Neural cell (in vitro differentiated cells): Measurements from ENCODE around the gene SLC16A12. TPM values are rescaled to one million over a fixed set of nuclear protein-coding genes. Genes with fewer than 3 reads are reported as not detected.

Source experiments
- H2AFZ ChIP-seq: fragments of 200-600, 300-800 bp; sonication (generic), shearing (Covaris generic); 2 replicates; pipeline ENCODE4 v1.6.0; 2014; ENCODE audit warnings: low read depth, mild to moderate bottlenecking, antibody characterized with exemption, low read length, moderate library complexity
- H3F3A ChIP-seq: fragments of 200-600 bp; shearing (Covaris generic); 2 replicates; pipeline ENCODE4 v1.6.1; 2016; ENCODE audit warnings: mild to moderate bottlenecking, moderate library complexity, mixed read lengths, antibody characterized with exemption, low read length; ENCODE audit not compliant: insufficient read depth, poor library complexity, severe bottlenecking
- H3K27ac ChIP-seq: fragments of 200-600, 300-800 bp; sonication (generic), shearing (Covaris generic); 2 replicates; pipeline ENCODE4 v1.5.1; 2014; ENCODE audit warnings: mild to moderate bottlenecking, low read length, moderate library complexity
- H3K27me3 ChIP-seq: fragments of 300-800, 200-600 bp; sonication (generic), shearing (Covaris generic); 2 replicates; pipeline ENCODE4 v1.6.0; 2014; ENCODE audit warnings: mild to moderate bottlenecking, low read depth, low read length, moderate library complexity; ENCODE audit not compliant: insufficient read depth
- H3K36me3 ChIP-seq: fragments of 300-800, 200-600 bp; sonication (generic), shearing (Covaris generic); 2 replicates; pipeline ENCODE4 v1.5.1; 2014; ENCODE audit warnings: mild to moderate bottlenecking, antibody characterized with exemption, low read length, moderate library complexity; ENCODE audit not compliant: insufficient read depth
- H3K4me2 ChIP-seq: fragments of 300-800, 200-600 bp; sonication (generic), shearing (Covaris generic); 2 replicates; pipeline ENCODE4 v1.6.0; 2014; ENCODE audit warnings: mild to moderate bottlenecking, low read length
- H3K4me3 ChIP-seq: fragments of 300-800, 200-600 bp; sonication (generic), shearing (Covaris generic); 2 replicates; pipeline ENCODE4 v1.5.1; 2014; ENCODE audit warnings: mild to moderate bottlenecking, low read length, moderate library complexity
- H3K79me2 ChIP-seq: fragments of 200-600 bp; shearing (Covaris generic); replicated peaks from 2 replicates; pipeline ENCODE4 v1.6.0; 2014; ENCODE audit warnings: mild to moderate bottlenecking, low read length, moderate library complexity; ENCODE audit not compliant: insufficient read depth
- H3K9ac ChIP-seq: fragments of 300-800, 200-600 bp; sonication (generic), shearing (Covaris generic); 2 replicates; pipeline ENCODE4 v1.6.1; 2016; ENCODE audit warnings: mild to moderate bottlenecking, low read length, mixed read lengths
- H3K9me2 ChIP-seq: fragments of 200-600 bp; shearing (Covaris generic); 2 replicates; pipeline ENCODE4 v1.6.1; 2016; ENCODE audit warnings: mild to moderate bottlenecking, low read length, mixed read lengths; ENCODE audit not compliant: insufficient read depth
- H3K9me3 ChIP-seq: fragments of 200-600, 300-800 bp; sonication (generic), shearing (Covaris generic); 2 replicates; pipeline ENCODE4 v1.6.1; 2016; ENCODE audit warnings: mild to moderate bottlenecking, mixed run types, low read length, moderate library complexity, mixed read lengths
- H4K20me1 ChIP-seq: fragments of 200-600 bp; shearing (Covaris generic); 2 replicates; pipeline ENCODE4 v1.6.1; 2016; ENCODE audit warnings: mild to moderate bottlenecking, mixed run types; ENCODE audit not compliant: insufficient read depth
- EP300 ChIP-seq: fragments of 450-650 bp; conservative IDR thresholded peaks from 2 replicates; pipeline ENCODE4 v1.6.1; 2014; ENCODE audit warnings: antibody characterized with exemption, mild to moderate bottlenecking, moderate library complexity; ENCODE audit not compliant: poor library complexity, severe bottlenecking
- EZH2 ChIP-seq: fragments of 200-600, 300-800 bp; shearing (Covaris generic), sonication (generic); IDR thresholded peaks from 2 replicates; pipeline ENCODE4 v1.6.1; 2014; ENCODE audit warnings: antibody characterized with exemption, low read length, borderline replicate concordance, mild to moderate bottlenecking; ENCODE audit not compliant: insufficient read depth, poor library complexity, severe bottlenecking
- MXI1 ChIP-seq: fragments of 450-650 bp; conservative IDR thresholded peaks from 2 replicates; pipeline ENCODE4 v1.6.1; 2014; ENCODE audit warnings: antibody characterized with exemption, mild to moderate bottlenecking; ENCODE audit not compliant: poor library complexity, severe bottlenecking
- POLR2AphosphoS5 ChIP-seq: IDR thresholded peaks from 2 replicates; pipeline ENCODE4 v1.6.1; 2012
- RAD21 ChIP-seq: fragments of 450-650 bp; conservative IDR thresholded peaks from 2 replicates; pipeline ENCODE4 v1.6.1; 2014; ENCODE audit warnings: antibody characterized with exemption, mild to moderate bottlenecking, moderate library complexity
- REST ChIP-seq: IDR thresholded peaks from 2 replicates; pipeline ENCODE4 v1.6.1; 2012; ENCODE audit warnings: borderline replicate concordance
- SMC3 ChIP-seq: fragments of 450-650 bp; conservative IDR thresholded peaks from 2 replicates; pipeline ENCODE4 v1.6.1; 2014; ENCODE audit warnings: antibody characterized with exemption, mild to moderate bottlenecking, moderate library complexity; ENCODE audit not compliant: poor library complexity
- TAF1 ChIP-seq: IDR thresholded peaks from 2 replicates; pipeline ENCODE4 v1.6.1; 2012; ENCODE audit warnings: low read depth
- polyA plus RNA-seq: library from polyadenylated mRNA; depleted of rRNA; stranded (reverse); fragments of >200 nt; gene quantifications from 2 replicates; pipeline ENCODE4 v1.2.3, GENCODE V29; 2014
- TF ChIP-seq, protein P1 (sequence below): fragments of 450-650 bp; IDR thresholded peaks from 2 replicates; pipeline ENCODE4 v1.5.1; 2014; ENCODE audit warnings: antibody characterized with exemption, mild to moderate bottlenecking, moderate library complexity; ENCODE audit not compliant: poor library complexity, severe bottlenecking

SLC16A12 gene
- polyA plus RNA-seq, 1 donor from 2014 or later = 0.04 TPM

DNA sequence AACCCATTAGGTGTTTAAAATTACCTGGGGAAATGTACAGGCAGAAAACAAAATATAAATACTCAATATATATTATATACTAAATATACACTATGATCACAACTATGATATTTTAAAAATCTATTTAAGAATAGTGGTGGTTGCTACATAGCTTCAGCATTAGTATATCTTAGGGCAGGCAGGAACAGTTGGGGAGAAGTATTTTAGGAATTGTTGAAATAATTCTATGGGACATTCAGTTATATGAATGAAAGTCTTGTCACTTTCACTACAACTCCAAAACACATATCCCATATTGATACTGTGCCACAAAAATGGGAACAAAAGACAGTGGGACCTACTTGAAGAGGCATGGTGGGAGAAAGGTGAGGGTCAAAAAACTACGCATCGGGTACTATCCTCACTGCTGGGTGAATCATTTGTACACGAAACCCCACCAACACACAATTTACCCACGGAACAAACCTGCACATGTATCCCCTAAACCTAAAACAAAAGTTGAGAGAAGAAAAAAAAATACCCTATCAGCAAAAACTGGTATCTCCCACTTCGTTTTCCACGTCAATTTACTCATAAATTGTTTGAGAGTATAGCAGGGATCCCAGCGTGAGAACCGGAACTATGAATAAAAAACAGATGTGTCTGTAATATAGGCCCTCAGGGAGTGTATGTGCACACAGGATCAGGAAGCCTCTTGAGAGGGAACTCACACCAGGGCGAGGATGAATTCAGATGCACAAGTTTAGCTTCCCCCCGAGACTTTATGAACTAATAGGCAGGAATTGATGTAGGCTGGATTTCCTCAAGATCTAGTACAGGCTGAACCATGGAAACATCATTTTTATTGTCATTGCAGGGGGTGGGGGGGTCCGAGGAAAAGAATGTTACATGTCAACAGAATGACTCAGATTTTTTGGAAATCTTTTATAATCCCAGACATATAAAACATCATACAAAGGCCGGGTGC, 16.2 kb downstream of the SLC16A12 start:
- Histone ChIP-seq H3K9ac (no peak overlapping the region), H3K36me3 (no peaks in the 10 kb centered on the region), H3K4me2 (no peak overlapping the region), H3K4me3 (no peak overlapping the region), H3K27me3 (no peaks in the 10 kb centered on the region), H3K79me2 (no peaks in the 10 kb centered on the region), H3K9me3 (no peaks in the 10 kb centered on the region), H2AFZ (no peak overlapping the region), H4K20me1 (no peaks in the 10 kb centered on the region), H3K27ac (no peak overlapping the region), H3K9me2 (no peaks in the 10 kb centered on the region), H3F3A (no peaks in the 10 kb centered on the region)
- TF ChIP-seq RAD21 = no peak
- no peak for TF ChIP-seq SMC3

DNA sequence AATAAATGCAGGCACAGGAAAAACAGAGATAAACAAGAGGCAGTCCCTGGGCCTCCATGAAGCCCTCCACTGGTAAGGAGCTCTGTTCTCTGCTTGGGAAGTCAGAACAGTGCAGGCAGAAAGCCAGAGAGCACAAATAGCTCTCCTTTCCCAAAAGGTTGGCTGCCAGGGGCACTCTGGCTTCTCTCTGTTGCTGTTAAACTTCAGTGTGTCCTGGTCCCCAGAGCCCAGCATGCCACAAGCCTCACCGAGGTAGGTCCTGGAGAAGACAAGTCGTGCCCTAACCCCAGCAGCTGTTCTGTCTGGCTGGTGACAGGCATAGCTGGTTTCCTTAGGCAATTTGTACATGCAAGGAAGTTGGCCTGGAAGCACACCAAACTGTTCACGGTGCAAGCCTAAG, 17.3 kb downstream of the SLC16A12 start:
- Histone ChIP-seq H3K36me3 (no peaks in the 10 kb centered on the region), H3K9ac (no peak overlapping the region), H3K4me3 (no peak overlapping the region), H4K20me1 (no peaks in the 10 kb centered on the region), H3K27me3 (no peaks in the 10 kb centered on the region), H3K4me2 (no peak overlapping the region), H2AFZ (no peak overlapping the region), H3K27ac (no peak overlapping the region), H3K9me3 (no peaks in the 10 kb centered on the region), H3K79me2 (no peaks in the 10 kb centered on the region), H3F3A (no peaks in the 10 kb centered on the region), H3K9me2 (no peaks in the 10 kb centered on the region)
- TF ChIP-seq TAF1 = no peak
- TF ChIP-seq SMC3 = no peak
- no peak for TF ChIP-seq POLR2AphosphoS5
- no peak for TF ChIP-seq EP300
- TF ChIP-seq, protein P1, sequence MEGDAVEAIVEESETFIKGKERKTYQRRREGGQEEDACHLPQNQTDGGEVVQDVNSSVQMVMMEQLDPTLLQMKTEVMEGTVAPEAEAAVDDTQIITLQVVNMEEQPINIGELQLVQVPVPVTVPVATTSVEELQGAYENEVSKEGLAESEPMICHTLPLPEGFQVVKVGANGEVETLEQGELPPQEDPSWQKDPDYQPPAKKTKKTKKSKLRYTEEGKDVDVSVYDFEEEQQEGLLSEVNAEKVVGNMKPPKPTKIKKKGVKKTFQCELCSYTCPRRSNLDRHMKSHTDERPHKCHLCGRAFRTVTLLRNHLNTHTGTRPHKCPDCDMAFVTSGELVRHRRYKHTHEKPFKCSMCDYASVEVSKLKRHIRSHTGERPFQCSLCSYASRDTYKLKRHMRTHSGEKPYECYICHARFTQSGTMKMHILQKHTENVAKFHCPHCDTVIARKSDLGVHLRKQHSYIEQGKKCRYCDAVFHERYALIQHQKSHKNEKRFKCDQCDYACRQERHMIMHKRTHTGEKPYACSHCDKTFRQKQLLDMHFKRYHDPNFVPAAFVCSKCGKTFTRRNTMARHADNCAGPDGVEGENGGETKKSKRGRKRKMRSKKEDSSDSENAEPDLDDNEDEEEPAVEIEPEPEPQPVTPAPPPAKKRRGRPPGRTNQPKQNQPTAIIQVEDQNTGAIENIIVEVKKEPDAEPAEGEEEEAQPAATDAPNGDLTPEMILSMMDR = no peak
- no peak for TF ChIP-seq MXI1
- no peak for TF ChIP-seq RAD21
- no peak for TF ChIP-seq EZH2
- no peak for TF ChIP-seq REST
